ENCODE measurements around the gene ST6GALNAC5.

The ST6GALNAC5 gene

GRCh38 chr1:77015748-77016341 is 148.6 kb downstream of the ST6GALNAC5 start:
- no peak for DNase-seq

- DNase-seq = no peak
Measured at GRCh38 chr1:77016386-77016985, 149.2 kb downstream of the ST6GALNAC5 start.

GRCh38 chr1:77018311-77018710 is 151.0 kb downstream of the ST6GALNAC5 start:
- DNase-seq = no peak

- no peak for DNase-seq
Measured at GRCh38 chr1:77018761-77019160, 151.5 kb downstream of the ST6GALNAC5 start.

- no peak for DNase-seq
Measured at GRCh38 chr1:77021732-77022131, 154.5 kb downstream of the ST6GALNAC5 start.

- DNase-seq = no peak
Measured at GRCh38 chr1:77024500-77024899, 157.2 kb downstream of the ST6GALNAC5 start.

GRCh38 chr1:77025599-77025998 is 158.3 kb downstream of the ST6GALNAC5 start:
- no peak for DNase-seq

- no peak for DNase-seq
Measured at GRCh38 chr1:77026135-77026534, 158.9 kb downstream of the ST6GALNAC5 start.

GRCh38 chr1:77026640-77027039 is 159.4 kb downstream of the ST6GALNAC5 start:
- no peak for DNase-seq

- no peak for DNase-seq
Measured at GRCh38 chr1:77027847-77028246, 160.6 kb downstream of the ST6GALNAC5 start.

GRCh38 chr1:77030401-77031105 is 163.3 kb downstream of the ST6GALNAC5 start:
- DNase-seq = no peak

GRCh38 chr1:77031106-77031662 is 163.9 kb downstream of the ST6GALNAC5 start:
- no peak for DNase-seq

- peak in 1 of 5 experiments; percentile 30 for DNase-seq
Measured at GRCh38 chr1:77036560-77036959, 169.3 kb downstream of the ST6GALNAC5 start.

- DNase-seq = no peak
Measured at GRCh38 chr1:77037038-77037437, 169.8 kb downstream of the ST6GALNAC5 start.

GRCh38 chr1:77038000-77038399 is 170.7 kb downstream of the ST6GALNAC5 start:
- DNase-seq = no peak

GRCh38 chr1:77039111-77039510 is 171.8 kb downstream of the ST6GALNAC5 start:
- DNase-seq = no peak

- DNase-seq = no peak
Measured at GRCh38 chr1:77039739-77040138, 172.5 kb downstream of the ST6GALNAC5 start.

GRCh38 chr1:77040826-77041225 is 173.5 kb downstream of the ST6GALNAC5 start:
- DNase-seq = no peak

GRCh38 chr1:77044133-77044849 is 177.0 kb downstream of the ST6GALNAC5 start:
- DNase-seq = no peak

- no peak for DNase-seq
Measured at GRCh38 chr1:77047575-77047974, 180.3 kb downstream of the ST6GALNAC5 start.

GRCh38 chr1:77047978-77048614 is 180.8 kb downstream of the ST6GALNAC5 start:
- peak in 1 of 5 experiments; percentile 6 for DNase-seq

- no peak for DNase-seq
Measured at GRCh38 chr1:77048615-77049005, 181.3 kb downstream of the ST6GALNAC5 start.

- no peak for DNase-seq
Measured at GRCh38 chr1:77051425-77051824, 184.1 kb downstream of the ST6GALNAC5 start.

All from T-helper 2 cell (primary cell).